ENCODE data around the gene LMO7.
"Not testable (repeated sequence)": the region's sequence is repeated elsewhere in the genome, so short reads cannot be mapped to it uniquely, and the experiment has no call there.

Gene LMO7

GRCh38 chr13:75648446-75648845 lies 12.3 kb downstream of the LMO7 start:
- no peak for DNase-seq

DNA sequence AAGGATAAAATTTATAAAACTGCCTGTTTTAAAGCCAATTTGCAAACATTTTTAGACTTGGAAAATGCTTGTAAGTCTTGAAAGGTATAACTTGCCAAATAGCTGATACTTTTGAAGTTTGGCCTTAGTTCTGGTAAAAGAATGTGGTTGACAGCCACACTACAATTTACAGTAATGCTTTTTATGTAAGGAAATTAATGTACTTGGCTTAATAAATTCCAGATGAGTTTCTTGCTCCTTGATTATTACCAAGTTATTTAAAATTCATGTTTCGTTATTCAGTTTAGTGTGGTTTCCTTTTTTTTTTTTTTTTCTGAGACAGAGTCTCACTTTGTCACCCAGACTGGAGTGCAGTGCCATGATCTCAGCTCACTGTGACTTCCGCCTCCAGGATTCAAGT lies 14.9 kb downstream of the LMO7 start:
- DNase-seq = no peak

DNA sequence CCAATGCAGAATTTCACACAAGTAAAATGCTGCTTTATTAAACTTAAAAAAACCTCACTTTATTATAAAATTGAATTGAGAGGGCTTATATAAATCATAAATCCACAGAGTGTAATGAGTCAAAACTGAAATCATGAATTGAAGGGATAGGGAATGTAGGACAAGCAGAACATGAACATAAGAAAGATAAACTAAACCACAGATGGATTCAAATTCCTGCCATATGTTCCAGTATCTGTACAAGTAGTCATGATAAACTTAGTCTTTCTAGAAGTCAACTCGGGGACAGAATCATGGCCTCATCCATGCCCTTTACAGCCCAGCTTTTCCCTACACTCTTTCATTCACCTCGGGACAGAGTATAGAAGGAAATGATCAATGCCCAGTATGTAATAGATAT lies 16.6 kb downstream of the LMO7 start:
- DNase-seq = no peak

- DNase-seq = no peak
These were observed 20.4 kb downstream of the LMO7 start for GRCh38 chr13:75656425-75656989.

DNA sequence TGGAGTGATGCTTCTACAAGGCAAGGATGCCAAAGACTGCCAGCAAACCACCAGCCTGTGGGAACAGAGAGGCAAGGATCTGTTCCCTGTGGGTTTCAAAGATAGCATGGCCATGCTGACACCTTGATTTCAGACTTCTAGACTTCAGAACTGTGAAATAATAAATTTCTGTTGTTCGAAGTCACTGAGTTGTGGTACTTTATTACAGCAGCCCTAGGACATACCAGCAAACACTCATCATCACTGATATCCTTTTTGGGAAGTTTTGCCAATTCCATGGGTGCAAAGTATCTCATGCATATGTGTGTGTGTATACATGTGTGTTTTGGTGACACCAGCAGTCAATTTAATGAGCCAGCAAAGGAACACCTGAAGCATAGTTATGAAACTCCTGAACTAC lies 21.0 kb downstream of the LMO7 start:
- DNase-seq = no peak

GRCh38 chr13:75660694-75661093 lies 24.6 kb downstream of the LMO7 start:
- DNase-seq = no peak

DNA sequence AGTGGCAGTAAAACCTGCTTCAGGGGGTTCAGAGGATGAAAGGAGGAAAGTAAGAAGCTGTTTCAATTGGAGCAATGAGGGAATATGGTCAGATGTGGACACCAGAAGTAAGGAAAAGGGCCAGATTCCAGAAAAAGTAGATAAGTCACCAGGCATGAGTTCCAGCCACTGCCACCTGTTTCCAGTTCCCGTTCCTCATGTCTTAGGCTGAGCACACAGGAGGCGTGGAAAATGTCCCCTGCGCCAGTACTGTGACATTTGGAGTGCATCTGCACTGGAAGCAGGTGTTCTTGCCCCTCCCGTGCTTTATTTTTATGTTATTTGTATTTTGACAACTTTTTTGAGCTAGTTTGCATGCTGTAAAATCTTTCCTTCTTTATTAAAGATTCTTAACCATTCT lies 25.3 kb downstream of the LMO7 start:
- DNase-seq = no peak

GRCh38 chr13:75666646-75667351 lies 30.7 kb downstream of the LMO7 start:
- DNase-seq = no peak

- DNase-seq = no peak
These were observed 33.6 kb downstream of the LMO7 start for GRCh38 chr13:75669706-75670105.

GRCh38 chr13:75670496-75670895 lies 34.4 kb downstream of the LMO7 start:
- no peak for DNase-seq

- DNase-seq = no peak
These were observed 39.3 kb downstream of the LMO7 start for GRCh38 chr13:75675421-75675820.

- DNase-seq = no peak
These were observed 43.3 kb downstream of the LMO7 start for GRCh38 chr13:75679459-75679858.

DNA sequence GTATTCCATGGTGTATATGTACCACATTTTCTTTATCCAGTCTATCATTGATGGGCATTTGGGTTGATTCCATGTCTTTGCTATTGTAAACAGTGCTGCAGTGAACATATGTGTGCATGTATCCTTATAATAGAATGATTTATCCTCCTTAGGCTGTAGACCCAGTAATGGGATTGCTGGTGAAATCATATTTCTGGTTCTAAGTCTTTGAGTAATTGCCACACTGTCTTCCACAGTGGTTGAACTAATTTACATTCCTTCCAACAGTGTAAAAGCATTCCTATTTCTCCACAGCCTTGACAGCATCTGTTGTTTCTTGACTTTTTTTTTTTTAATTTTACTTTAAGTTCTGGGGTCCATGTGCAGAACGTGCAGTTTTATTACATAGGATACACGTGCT lies 44.1 kb downstream of the LMO7 start:
- not testable (repeated sequence) for DNase-seq

GRCh38 chr13:75682326-75682725 lies 46.2 kb downstream of the LMO7 start:
- no peak for DNase-seq

DNA sequence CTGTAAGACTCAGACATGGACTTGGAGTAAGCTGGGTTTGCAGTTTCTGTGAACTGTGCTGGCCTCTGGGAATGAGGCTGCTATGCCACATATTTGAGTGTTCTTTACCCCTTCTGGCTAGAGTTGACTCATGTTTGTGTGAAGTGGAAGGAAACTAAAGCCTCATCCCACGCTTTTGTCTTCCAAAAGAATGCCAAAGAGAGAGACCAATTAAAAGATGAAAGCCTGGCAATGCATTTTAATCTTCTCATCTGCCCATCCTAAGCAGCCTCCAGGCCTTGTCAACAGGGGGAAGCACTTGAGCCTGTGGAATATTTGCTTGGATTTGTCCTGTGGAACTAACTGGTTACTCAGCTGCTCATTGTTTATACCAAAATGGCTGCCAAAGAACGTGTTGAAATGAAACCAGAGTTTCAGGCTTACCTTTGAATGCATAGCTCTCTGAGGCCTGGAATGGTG lies 49.1 kb downstream of the LMO7 start:
- DNase-seq = no peak

- no peak for DNase-seq
These were observed 51.1 kb downstream of the LMO7 start for GRCh38 chr13:75687150-75687763.

- DNase-seq = no peak
These were observed 53.6 kb downstream of the LMO7 start for GRCh38 chr13:75689686-75690085.

- DNase-seq = no peak
These were observed 54.5 kb downstream of the LMO7 start for GRCh38 chr13:75690607-75691006.

- DNase-seq = no peak
These were observed 55.1 kb downstream of the LMO7 start for GRCh38 chr13:75691183-75691582.

DNA sequence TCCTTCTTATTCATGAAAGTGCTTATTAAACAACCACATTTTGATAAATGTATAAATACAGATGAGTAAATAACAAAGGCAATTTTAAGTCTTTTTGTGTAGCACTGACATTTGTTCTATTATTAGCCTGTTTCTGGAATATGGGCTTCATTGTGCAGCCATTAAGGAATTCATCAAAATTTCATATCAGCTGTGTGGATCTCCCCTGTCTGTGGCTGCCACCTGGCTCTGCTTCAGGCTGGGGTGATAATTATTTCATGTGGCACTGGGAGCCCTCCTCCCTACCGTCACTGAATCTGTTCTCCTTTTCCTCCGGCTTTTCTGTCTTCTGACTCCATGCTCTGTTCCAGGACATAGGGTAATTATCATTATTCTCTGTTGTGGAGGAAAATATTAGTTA lies 57.1 kb downstream of the LMO7 start:
- DNase-seq = no peak

DNA sequence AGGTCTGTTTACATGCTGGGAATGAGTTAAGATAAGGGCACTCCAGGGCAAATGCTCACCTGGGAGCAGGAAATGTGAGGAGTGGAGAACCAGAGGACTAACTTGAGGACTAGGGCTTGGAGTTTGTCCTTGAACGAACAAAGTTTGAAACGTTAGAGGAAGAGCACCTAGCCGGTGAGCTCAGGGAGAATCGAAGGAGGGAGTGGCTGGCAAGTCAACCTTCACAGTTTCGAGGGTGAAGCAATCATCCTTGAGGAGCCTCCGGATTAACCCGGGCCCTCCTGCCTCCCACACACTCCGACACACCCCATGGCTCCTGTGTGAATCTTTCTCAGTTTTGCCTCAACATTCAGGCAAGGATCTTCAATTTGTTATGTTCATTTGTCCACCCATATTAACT lies 58.6 kb downstream of the LMO7 start:
- no peak for DNase-seq

- DNase-seq = peak; percentile 23
These were observed 59.8 kb downstream of the LMO7 start for GRCh38 chr13:75695908-75696307.

DNA sequence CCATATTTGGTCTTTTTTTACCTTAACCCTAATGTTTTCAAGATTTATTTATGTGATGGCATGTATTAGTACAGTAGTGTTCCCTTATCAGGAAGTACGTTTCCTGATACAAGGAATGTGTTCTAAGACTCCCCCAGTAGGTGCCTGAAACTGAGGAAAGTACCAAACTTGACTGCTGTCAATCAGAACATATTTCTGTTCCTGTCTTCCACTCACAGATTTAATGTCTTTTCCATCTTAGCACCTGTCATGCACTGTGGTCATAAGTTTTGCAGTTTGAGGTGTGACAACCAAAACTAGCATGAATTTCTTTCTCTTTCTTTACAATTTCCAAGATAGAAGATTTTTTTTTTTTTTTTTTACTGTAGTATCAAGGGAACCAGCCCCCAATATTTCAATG lies 62.9 kb downstream of the LMO7 start:
- DNase-seq = no peak

DNA sequence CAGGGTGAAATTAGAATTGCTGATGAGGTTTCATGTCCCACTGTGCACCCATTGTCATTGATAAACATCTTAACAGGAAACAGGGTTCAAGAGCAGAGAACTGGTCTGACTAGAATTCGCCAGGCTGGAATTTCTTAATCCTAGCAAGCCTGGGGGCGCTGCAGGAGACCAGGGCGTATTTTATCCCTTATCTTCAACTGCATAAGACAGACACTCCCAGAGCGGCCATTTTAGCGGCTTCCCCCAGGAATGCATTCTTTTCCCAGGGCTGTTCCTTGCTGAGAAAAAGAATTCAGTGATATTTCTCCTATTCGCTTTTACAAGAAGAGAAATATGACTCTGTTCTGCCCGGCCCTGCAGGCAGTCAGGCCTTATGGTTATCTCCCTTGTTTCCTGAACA lies 63.6 kb downstream of the LMO7 start:
- not testable (repeated sequence) for DNase-seq

GRCh38 chr13:75700552-75700951 lies 64.4 kb downstream of the LMO7 start:
- no peak for DNase-seq
